Gastroesophageal sphincter (tissue), 4 donors: ENCODE results near the gene MASTL. TPM values are rescaled to one million over a fixed set of nuclear protein-coding genes. Genes with fewer than 3 reads are reported as not detected.
"Not testable (repeated sequence)": the region's sequence is repeated elsewhere in the genome, so short reads cannot be mapped to it uniquely, and the experiment has no call there.

ENCODE experiments used
- ATAC-seq: fragments of 150-250 bp; one replicate; pipeline ENCODE4 v1.9.1; 2016; ENCODE audit warnings: mild to moderate bottlenecking, moderate library complexity
- H3K27ac ChIP-seq, 4 donors: fragments of 200-600 bp; sonication (generic) in 3 of 4; 1 replicate in 3 of 4; 2 replicates in 1 of 4; pipeline ENCODE4 v1.5.1; 2016 to 2019
- H3K27me3 ChIP-seq: fragments of 200-600 bp; sonication (generic); one replicate; pipeline ENCODE4 v1.5.1; 2019
- H3K36me3 ChIP-seq, 2 donors: fragments of 200-600 bp; sonication (generic); one replicate each; pipeline ENCODE4 v1.5.1; 2019; ENCODE audit warnings: control low read depth in 1 of 2
- H3K4me1 ChIP-seq, 3 donors: fragments of 200-600 bp; sonication (generic); 1 replicate in 2 of 3; 2 replicates in 1 of 3; pipeline ENCODE4 v1.5.1; 2016 to 2019; ENCODE audit warnings: control low read depth in 2 of 3
- H3K4me3 ChIP-seq, 2 donors: fragments of 200-600 bp; sonication (generic); one replicate each; pipeline ENCODE4 v1.5.1; 2019; ENCODE audit warnings: mild to moderate bottlenecking in 1 of 2, moderate library complexity in 1 of 2
- H3K9me3 ChIP-seq, 3 donors: fragments of 200-600 bp; sonication (generic); one replicate each; pipeline ENCODE4 v1.5.1; 2017 to 2019; ENCODE audit warnings: control low read depth in 2 of 3
- EP300 ChIP-seq: sonication (generic); formaldehyde crosslinking; IDR thresholded peaks from one replicate; pipeline ENCODE4 v1.6.1; 2017; ENCODE audit warnings: antibody characterized with exemption, mild to moderate bottlenecking
- POLR2A ChIP-seq, 2 donors: fragments of 450-650 bp; IDR thresholded peaks; one replicate each; pipeline ENCODE4 v1.6.1; 2017; ENCODE audit warnings: antibody characterized with exemption in 2 of 2, mild to moderate bottlenecking in 2 of 2, moderate library complexity in 1 of 2
- POLR2AphosphoS5 ChIP-seq: sonication (generic); formaldehyde crosslinking; IDR thresholded peaks from one replicate; pipeline ENCODE4 v1.6.1; 2017; ENCODE audit warnings: antibody characterized with exemption
- WGBS, 2 donors: methylation state at CpG; one replicate each; pipeline ENCODE4 v1.1.5; 2018; ENCODE audit warnings: low coverage in 1 of 2; 5-methylcytosine and 5-hydroxymethylcytosine counted together
- total RNA-seq, 4 donors: library from RNA; depleted of rRNA; stranded (reverse); fragments of >200 nt; gene quantifications; one replicate each; pipeline ENCODE4 v1.1.0, GENCODE V29; 2016
- TF ChIP-seq, protein P1 (sequence below), 4 experiments: fragments of 200-600 bp in 2 of 4; fragments of 450-650 bp in 2 of 4; sonication (generic) in 1 of 4; IDR thresholded peaks; one replicate each; pipeline ENCODE4 v1.5.1; 2017 to 2019; ENCODE audit warnings: antibody characterized with exemption in 4 of 4, mild to moderate bottlenecking in 2 of 4, moderate library complexity in 2 of 4

Gene MASTL
- total RNA-seq, 4 donors from 2014 or later = 2.5 to 5.5 (median 4.7) TPM

DNA sequence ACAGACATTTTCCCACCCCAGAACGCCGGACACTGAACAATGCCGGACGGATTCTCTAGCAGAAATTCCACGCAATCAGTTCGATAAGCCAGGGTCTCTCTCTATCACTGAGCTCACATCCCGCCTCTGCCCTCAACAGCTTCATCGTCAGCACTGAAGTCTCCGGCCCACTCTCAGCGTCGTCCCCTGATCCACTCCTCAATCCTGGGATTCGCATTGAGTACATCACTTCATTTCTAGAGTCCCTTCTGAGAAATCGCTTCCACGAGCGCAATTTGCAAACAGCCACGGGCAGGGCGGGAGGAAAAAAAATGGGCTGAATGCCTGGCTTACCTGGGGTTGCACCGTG is 1.3 kb upstream of the MASTL start:
- Histone ChIP-seq H3K36me3 (peaks cover 0 to 8% of the 10 kb centered on the region in 2 donors), H3K4me3 (peak overlapping the region; percentile 84 to 87), H3K27ac (peak overlapping the region; percentile 96 to 100 (median 98)), H3K4me1 (peaks cover 0 to 58% (median 9%) of the 10 kb centered on the region in 3 donors), H3K9me3 (no peaks in the 10 kb centered on the region), H3K27me3 (no peaks in the 10 kb centered on the region)
- TF ChIP-seq, protein P1, sequence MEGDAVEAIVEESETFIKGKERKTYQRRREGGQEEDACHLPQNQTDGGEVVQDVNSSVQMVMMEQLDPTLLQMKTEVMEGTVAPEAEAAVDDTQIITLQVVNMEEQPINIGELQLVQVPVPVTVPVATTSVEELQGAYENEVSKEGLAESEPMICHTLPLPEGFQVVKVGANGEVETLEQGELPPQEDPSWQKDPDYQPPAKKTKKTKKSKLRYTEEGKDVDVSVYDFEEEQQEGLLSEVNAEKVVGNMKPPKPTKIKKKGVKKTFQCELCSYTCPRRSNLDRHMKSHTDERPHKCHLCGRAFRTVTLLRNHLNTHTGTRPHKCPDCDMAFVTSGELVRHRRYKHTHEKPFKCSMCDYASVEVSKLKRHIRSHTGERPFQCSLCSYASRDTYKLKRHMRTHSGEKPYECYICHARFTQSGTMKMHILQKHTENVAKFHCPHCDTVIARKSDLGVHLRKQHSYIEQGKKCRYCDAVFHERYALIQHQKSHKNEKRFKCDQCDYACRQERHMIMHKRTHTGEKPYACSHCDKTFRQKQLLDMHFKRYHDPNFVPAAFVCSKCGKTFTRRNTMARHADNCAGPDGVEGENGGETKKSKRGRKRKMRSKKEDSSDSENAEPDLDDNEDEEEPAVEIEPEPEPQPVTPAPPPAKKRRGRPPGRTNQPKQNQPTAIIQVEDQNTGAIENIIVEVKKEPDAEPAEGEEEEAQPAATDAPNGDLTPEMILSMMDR (IDR thresholded peaks at IDR 0.05) = no peak
- TF ChIP-seq POLR2AphosphoS5 (no peak), EP300 (no peak)
- WGBS, 2 donors = 0% methylated on average over 11 to 17 of the region's 18 CpGs
- peak; percentile 2 for ATAC-seq

DNA sequence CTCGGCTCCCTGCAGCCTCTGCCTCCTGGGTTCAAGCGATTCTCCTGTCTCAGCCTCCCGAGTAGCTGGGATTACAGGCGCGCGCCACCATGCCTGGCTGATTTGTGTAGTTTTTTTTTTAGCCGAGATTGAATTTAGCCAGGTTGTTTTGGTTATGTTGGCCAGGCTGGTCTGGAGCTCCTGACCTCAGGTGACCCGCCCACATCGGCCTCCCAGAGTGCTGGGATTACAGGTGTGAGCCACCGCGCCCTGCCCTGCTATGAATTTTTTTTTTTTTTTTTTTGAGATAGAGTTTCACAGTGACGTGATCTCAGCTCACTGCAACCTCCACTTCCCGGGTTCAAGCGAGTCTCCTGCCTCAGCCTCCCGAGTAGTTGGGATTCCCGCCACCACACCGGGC is 1.4 kb downstream of the MASTL start:
- Histone ChIP-seq H3K27ac (peak overlapping the region in 3 of 4 donors; percentile 98 to 100 (median 99)), H3K4me1 (peaks cover 0 to 44% (median 9%) of the 10 kb centered on the region in 3 donors), H3K4me3 (peak overlapping the region in 1 of 2 donors; percentile 87), H3K36me3 (peaks cover 0 to 35% of the 10 kb centered on the region in 2 donors)
- WGBS, 2 donors = 29 to 89% methylated on average over 2 to 15 of the region's 17 CpGs
- H3K27me3 ChIP-seq, ATAC-seq, H3K9me3 ChIP-seq: not testable (repeated sequence)

DNA sequence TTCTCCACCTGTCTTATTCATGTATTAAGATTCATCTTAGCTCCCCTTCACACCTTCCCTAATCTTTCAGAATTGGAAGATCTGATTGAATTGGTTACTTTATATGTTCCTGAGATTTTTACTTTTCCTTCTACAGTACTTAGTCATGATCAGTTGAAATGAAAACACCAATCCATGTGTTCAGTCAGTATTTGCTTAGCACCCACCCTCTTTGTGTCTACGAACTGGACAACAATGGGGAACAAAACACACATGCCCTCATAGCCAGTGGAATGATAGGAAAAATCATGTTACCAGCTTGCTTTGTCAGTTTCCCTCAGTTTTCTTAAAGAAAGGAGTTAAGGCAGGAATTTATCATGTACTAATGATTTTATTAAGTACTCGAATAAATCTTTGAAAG is 2.0 kb downstream of the MASTL start:
- Histone ChIP-seq H3K36me3 (peaks cover 0 to 41% of the 10 kb centered on the region in 2 donors), H3K4me1 (peaks cover 0 to 38% (median 9%) of the 10 kb centered on the region in 3 donors), H3K4me3 (no peak overlapping the region), H3K27me3 (no peaks in the 10 kb centered on the region), H3K9me3 (no peaks in the 10 kb centered on the region), H3K27ac (no peak overlapping the region)
- no peak for ATAC-seq
- 58 to 100% methylated on average over 1 to 2 of the region's 2 CpGs for WGBS, 2 donors
- TF ChIP-seq POLR2A (IDR thresholded peaks at IDR 0.05) (no peak), POLR2AphosphoS5 (no peak), EP300 (no peak)
- TF ChIP-seq, protein P1 (IDR thresholded peaks at IDR 0.05) = no peak

DNA sequence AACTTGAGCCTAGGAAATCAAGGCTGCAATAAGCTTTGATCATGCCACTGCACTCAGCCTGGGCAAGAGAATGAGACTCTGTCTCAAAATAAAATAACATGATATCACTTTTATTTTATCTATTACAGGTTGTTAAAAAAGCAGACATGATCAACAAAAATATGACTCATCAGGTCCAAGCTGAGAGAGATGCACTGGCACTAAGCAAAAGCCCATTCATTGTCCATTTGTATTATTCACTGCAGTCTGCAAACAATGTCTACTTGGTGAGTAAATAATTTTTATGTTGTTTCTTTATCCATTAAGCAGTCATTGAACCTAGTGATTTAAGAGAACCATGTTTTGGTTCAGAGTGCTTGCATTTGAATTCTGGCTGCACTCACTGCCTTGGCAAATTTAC is 3.3 kb downstream of the MASTL start:
- no peaks in the 10 kb centered on the region for H3K27me3 ChIP-seq
- H3K36me3 ChIP-seq = peaks cover 0 to 54% of the 10 kb centered on the region in 2 donors
- H3K27ac ChIP-seq = no peak overlapping the region
- TF ChIP-seq POLR2AphosphoS5 = no peak
- TF ChIP-seq POLR2A (IDR thresholded peaks at IDR 0.05) = no peak
- TF ChIP-seq EP300 = no peak
- TF ChIP-seq, protein P1 (IDR thresholded peaks at IDR 0.05) = no peak
- H3K4me3 ChIP-seq = no peak overlapping the region
- H3K9me3 ChIP-seq = no peaks in the 10 kb centered on the region
- no peak for ATAC-seq
- peaks cover 0 to 25% (median 0%) of the 10 kb centered on the region in 3 donors for H3K4me1 ChIP-seq

DNA sequence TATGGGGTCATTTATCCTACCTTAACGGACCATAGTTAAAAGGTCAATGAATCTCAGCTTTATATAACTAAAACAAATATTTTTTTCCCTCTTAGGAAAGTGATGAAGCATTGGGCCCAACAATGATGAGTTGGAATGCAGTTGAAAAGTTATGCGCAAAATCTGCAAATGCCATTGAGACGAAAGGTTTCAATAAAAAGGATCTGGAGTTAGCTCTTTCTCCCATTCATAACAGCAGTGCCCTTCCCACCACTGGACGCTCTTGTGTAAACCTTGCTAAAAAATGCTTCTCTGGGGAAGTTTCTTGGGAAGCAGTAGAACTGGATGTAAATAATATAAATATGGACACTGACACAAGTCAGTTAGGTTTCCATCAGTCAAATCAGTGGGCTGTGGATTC is 14.7 kb downstream of the MASTL start:
- Histone ChIP-seq H3K4me1 (no peaks in the 10 kb centered on the region), H3K27ac (no peak overlapping the region), H3K36me3 (peaks cover 0 to 85% of the 10 kb centered on the region in 2 donors), H3K4me3 (no peak overlapping the region), H3K9me3 (no peaks in the 10 kb centered on the region), H3K27me3 (no peaks in the 10 kb centered on the region)
- ATAC-seq = no peak
- 86 to 100% methylated on average over 3 to 4 of the region's 4 CpGs for WGBS, 2 donors
- TF ChIP-seq, protein P1 (IDR thresholded peaks at IDR 0.05) = no peak
- no peak for TF ChIP-seq POLR2A (IDR thresholded peaks at IDR 0.05)
- no peak for TF ChIP-seq POLR2AphosphoS5
- no peak for TF ChIP-seq EP300
